Fibroblast of the aortic adventitia (primary cell): ENCODE results near the gene NLRP8. TPM values are rescaled to one million over a fixed set of nuclear protein-coding genes. Genes with fewer than 3 reads are reported as not detected.

Experiments
- DNase-seq: peaks from one replicate; pipeline ENCODE4 v3.0.0-alpha.2; 2010; ENCODE audit warnings: low read depth
- H3K4me3 ChIP-seq: 2 replicates; pipeline ENCODE4 v1.5.1; 2011; ENCODE audit warnings: low read depth, mild to moderate bottlenecking, control low read depth, low read length, moderate library complexity
- CTCF ChIP-seq: IDR thresholded peaks from 2 replicates; pipeline ENCODE4 v1.5.1; 2011; ENCODE audit warnings: mild to moderate bottlenecking, low read length, control low read depth, inconsistent platforms; ENCODE audit not compliant: insufficient read depth
- total RNA-seq: library from RNA; depleted of rRNA; stranded (reverse); fragments of >200 nt; gene quantifications from 2 replicates; pipeline ENCODE4 v1.2.3, GENCODE V29; 2012; ENCODE audit warnings: low replicate concordance

The NLRP8 gene
- total RNA-seq, result not detected in 2 replicates

- TF ChIP-seq CTCF, result no peak
- no peak for DNase-seq
- H3K4me3 ChIP-seq, result no peak within 1 kb of the TSS
Observed at GRCh38 chr19:55947532-55947931, at the start of gene NLRP8. TSS of gene NLRP8 (plus strand) at chr19:55947832.

DNA sequence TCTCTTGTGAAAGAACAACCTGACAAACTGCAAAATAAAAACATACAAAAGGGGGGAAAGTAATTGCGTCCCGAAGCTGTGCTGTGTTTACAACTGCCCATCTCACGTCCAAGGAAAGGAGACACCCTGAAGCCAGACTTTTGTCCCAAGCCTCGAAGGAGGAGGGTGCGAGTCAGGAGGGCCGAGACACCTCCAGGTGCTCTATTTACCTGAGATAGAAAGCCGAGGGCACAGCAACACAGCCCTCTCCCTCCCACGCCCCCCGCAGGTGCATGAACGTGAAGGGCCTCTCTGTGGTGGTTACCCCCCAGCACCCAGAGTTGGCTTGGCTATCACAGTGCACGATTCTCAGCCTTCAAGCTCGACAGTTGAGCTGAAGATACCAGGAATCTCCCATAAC, 48.7 kb upstream of the NLRP8 start:
- no peak overlapping the region for H3K4me3 ChIP-seq
- DNase-seq, result no peak
- no peak for TF ChIP-seq CTCF

- TF ChIP-seq CTCF, result no peak
- no peak for DNase-seq
- H3K4me3 ChIP-seq, result no peak overlapping the region
Observed at GRCh38 chr19:55901369-55902079, 46.1 kb upstream of the NLRP8 start.

- no peak for DNase-seq
- H3K4me3 ChIP-seq, result no peak overlapping the region
- no peak for TF ChIP-seq CTCF
Observed at GRCh38 chr19:55902080-55902751, 45.4 kb upstream of the NLRP8 start.

DNA sequence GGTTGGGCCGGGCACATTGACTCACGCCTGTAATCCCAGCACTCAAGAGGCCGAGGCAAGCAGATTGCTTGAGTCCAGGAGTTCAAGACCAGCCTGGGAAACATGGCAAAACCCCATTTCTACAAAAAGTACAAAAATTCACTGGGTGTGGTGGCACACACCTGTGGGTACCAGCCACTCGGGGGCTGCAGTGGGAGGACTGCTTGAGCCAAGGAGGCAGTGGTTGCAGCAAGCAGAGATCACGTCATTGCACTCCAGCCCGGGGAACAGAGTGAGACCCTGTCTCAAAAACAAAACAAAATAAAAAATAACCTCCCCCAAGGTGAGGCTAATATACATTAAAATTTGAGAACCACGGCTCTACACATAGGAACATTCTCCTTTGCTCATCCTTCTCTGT, 40.3 kb upstream of the NLRP8 start:
- no peak for TF ChIP-seq CTCF
- DNase-seq, result no peak

GRCh38 chr19:55907746-55908145, 39.9 kb upstream of the NLRP8 start:
- DNase-seq, result no peak
- no peak for TF ChIP-seq CTCF

More for the DNA sequence above, 40.3 kb upstream of the NLRP8 start:
- H3K4me3 ChIP-seq, result no peak overlapping the region

More at GRCh38 chr19:55907746-55908145, 39.9 kb upstream of the NLRP8 start:
- no peak overlapping the region for H3K4me3 ChIP-seq
